AG04449 (cell line): ENCODE data around the gene C19orf25.

ENCODE experiments used
- CTCF ChIA-PET: fragments of 350-600 bp; formaldehyde crosslinking; extraction: SDS; loops from one replicate; lab custom pipeline; 2021; ENCODE audit warnings: antibody characterized with exemption; lab: Yijun Ruan, JAX
- POLR2A ChIA-PET: fragments of 400-600, 350-600 bp; formaldehyde crosslinking; extraction: SDS; loops from one replicate; lab custom pipeline; 2020; ENCODE audit warnings: antibody characterized with exemption, inconsistent platforms; lab: Yijun Ruan, JAX
- DNase-seq: peaks from one replicate; pipeline ENCODE4 v3.0.0-alpha.2; 2010; ENCODE audit warnings: low read depth, low spot score
- H3K4me3 ChIP-seq: 2 replicates; pipeline ENCODE4 v1.5.1; 2011; ENCODE audit warnings: low read depth, mild to moderate bottlenecking, control low read depth, low read length
- CTCF ChIP-seq: IDR thresholded peaks from one replicate; pipeline ENCODE4 v1.5.1; 2011; ENCODE audit warnings: mild to moderate bottlenecking, moderate library complexity, low read length, control low read depth, inconsistent platforms; ENCODE audit not compliant: insufficient read depth; ENCODE audit errors: missing control alignments

The C19orf25 gene

GRCh38 chr19:1470055-1470304 is 9.0 kb downstream of the C19orf25 start:
- no peak for DNase-seq
- peak overlapping the region; percentile 15; the same call in 1 of the 2 replicates for H3K4me3 ChIP-seq
- no peak for TF ChIP-seq CTCF
- POLR2A ChIA-PET, result no interaction called here
- CTCF ChIA-PET, result no interaction called here

- no peak for TF ChIP-seq CTCF
- H3K4me3 ChIP-seq, result peak overlapping the region; percentile 15; the same call in 1 of the 2 replicates
- ChIA-PET CTCF (interaction anchor here (1.2 to 1.7 kb wide), 4 partner anchors 8 to 189 kb away, joined by 5 to 8 read pairs (median 6); no protein-coding TSS in a partner anchor), POLR2A (no interaction called here)
- no peak for DNase-seq
These were observed 9.6 kb downstream of the C19orf25 start for GRCh38 chr19:1469255-1470054.

GRCh38 chr19:1468821-1469254 is 10.2 kb downstream of the C19orf25 start:
- ChIA-PET POLR2A (no interaction called here), CTCF (interaction anchor here (1.2 to 1.7 kb wide), 5 partner anchors 9 to 225 kb away, joined by 4 to 8 read pairs (median 6); no protein-coding TSS in a partner anchor)
- no peak for DNase-seq

GRCh38 chr19:1468274-1468820 is 10.7 kb downstream of the C19orf25 start:
- DNase-seq, result no peak
- no peak overlapping the region for H3K4me3 ChIP-seq
- POLR2A ChIA-PET, result interaction anchor here (0.6 kb wide), 1 partner anchor 193 kb away, joined by 3 read pairs; the partner anchor contains the start of gene FAM174C
- CTCF ChIA-PET, result interaction anchor here (1.2 to 1.7 kb wide), 5 partner anchors 9 to 224 kb away, joined by 4 to 8 read pairs (median 6); no protein-coding TSS in a partner anchor
- no peak for TF ChIP-seq CTCF

More at GRCh38 chr19:1468821-1469254, 10.2 kb downstream of the C19orf25 start:
- peak overlapping the region; percentile 15; the same call in 1 of the 2 replicates for H3K4me3 ChIP-seq
- TF ChIP-seq CTCF, result no peak

- POLR2A ChIA-PET, result interaction anchor here (0.6 kb wide), 1 partner anchor 192 kb away, joined by 3 read pairs; the partner anchor contains the start of gene FAM174C
- TF ChIP-seq CTCF, result no peak
- no peak for DNase-seq
- CTCF ChIA-PET, result interaction anchor here (1.2 to 2.8 kb wide), 9 partner anchors 9 to 224 kb away, joined by 3 to 16 read pairs (median 6); no protein-coding TSS in a partner anchor
- no peak overlapping the region for H3K4me3 ChIP-seq
These were observed 11.3 kb downstream of the C19orf25 start for GRCh38 chr19:1467490-1468273.
